Stomach (tissue), 9 donors: ENCODE data around the gene POU2AF2. TPM values are rescaled to one million over a fixed set of nuclear protein-coding genes. Genes with fewer than 3 reads are reported as not detected.

ENCODE experiments used
- DNase-seq, 2 donors: peaks; one replicate each; pipeline versions ENCODE4 v3.0.0 to v3.0.0-alpha.2; 2013 to 2019
- H3K27ac ChIP-seq, 5 donors: fragments of 200-600 bp in 4 of 5; sonication (generic) in 4 of 5; one replicate each; pipeline ENCODE4 v1.5.1; 2013 to 2019; ENCODE audit warnings: mild to moderate bottlenecking in 1 of 5, moderate library complexity in 1 of 5
- H3K27me3 ChIP-seq, 3 donors: fragments of 200-600 bp; sonication (generic); one replicate each; pipeline ENCODE4 v1.5.1; 2017 to 2019; ENCODE audit warnings: mixed run types in 1 of 3
- H3K36me3 ChIP-seq, 4 donors: fragments of 200-600 bp; sonication (generic); 1 replicate in 3 of 4; 2 replicates in 1 of 4; pipeline ENCODE4 v1.5.1; 2016 to 2019
- H3K4me1 ChIP-seq, 4 donors: fragments of 200-600 bp; sonication (generic); one replicate each; pipeline ENCODE4 v1.5.1; 2016 to 2019
- H3K4me3 ChIP-seq, 4 donors: fragments of 200-600 bp; sonication (generic) in 3 of 4; one replicate each; pipeline ENCODE4 v1.5.1; 2016 to 2019; ENCODE audit warnings: mild to moderate bottlenecking in 1 of 4
- H3K9me3 ChIP-seq, 4 donors: fragments of 200-600 bp; sonication (generic); one replicate each; pipeline ENCODE4 v1.5.1; 2016 to 2019
- CTCF ChIP-seq, 7 experiments: fragments of 450-650 bp in 4 of 7; fragments of 200-600 bp in 3 of 7; sonication (generic) in 3 of 7; IDR thresholded peaks; one replicate each; pipeline ENCODE4 v1.5.1; 2016 to 2019; ENCODE audit warnings: antibody characterized with exemption in 7 of 7, control low read depth in 2 of 7, mild to moderate bottlenecking in 1 of 7
- EP300 ChIP-seq: sonication (generic); formaldehyde crosslinking; IDR thresholded peaks from one replicate; pipeline ENCODE4 v1.6.1; 2017; ENCODE audit warnings: antibody characterized with exemption
- POLR2A ChIP-seq, 4 donors: fragments of 450-650 bp; IDR thresholded peaks; one replicate each; pipeline ENCODE4 v1.6.1; 2016; ENCODE audit warnings: antibody characterized with exemption in 4 of 4, control low read depth in 2 of 4, mild to moderate bottlenecking in 1 of 4, moderate library complexity in 1 of 4
- POLR2AphosphoS5 ChIP-seq, 3 donors: sonication (generic); formaldehyde crosslinking; IDR thresholded peaks; one replicate each; pipeline ENCODE4 v1.6.1; 2016; ENCODE audit warnings: antibody characterized with exemption in 3 of 3
- WGBS, 5 donors: extraction: QIAGEN DNeasy Blood & Tissue Kit in 3 of 5; methylation state at CpG; one replicate each; pipeline versions ENCODE4 v1.1.5 to v1.1.7; 2013 to 2018; 5-methylcytosine and 5-hydroxymethylcytosine counted together
- intact Hi-C: fragments of 100-400 bp; cut with DNase I; formaldehyde crosslinking; loops from one replicate; pipeline ENCODE4 v1.15.1; 2023; ENCODE audit warnings: low total_unique reads
- polyA plus RNA-seq, 3 donors: library from polyadenylated mRNA; stranded (reverse); fragments of 200-250 nt; gene quantifications; one replicate each; pipeline ENCODE4 v1.2.3, GENCODE V29; 2013
- total RNA-seq, 5 donors: library from RNA; depleted of rRNA; stranded (reverse); fragments of >200 nt; gene quantifications; one replicate each; pipeline versions ENCODE4 v1.1.0 to v1.2.3, GENCODE V29; 2014 to 2016
- donor health status: healthy with polysubstance abuse.
- donor health status: Bipolar disorder and iron deficiency.
- donor health status: healthy.

POU2AF2 gene
- total and polyA plus RNA-seq, 8 donors = 2.4 to 3.9 (median 3.1) TPM; not detected in 5

- peak overlapping the region in 4 of 5 donors; percentile 57 to 74 (median 68) for H3K27ac ChIP-seq
- intact Hi-C loops = no loop called here
- H3K4me1 ChIP-seq = peaks cover 46 to 89% (median 67%) of the 10 kb centered on the region in 4 donors
- no peaks in the 10 kb centered on the region for H3K36me3 ChIP-seq
- TF ChIP-seq POLR2A (IDR thresholded peaks at IDR 0.05) (no peak), CTCF (IDR thresholded peaks at IDR 0.05) (no peak), POLR2AphosphoS5 (IDR thresholded peaks at IDR 0.05) (no peak), EP300 (no peak)
- H3K9me3 ChIP-seq = no peaks in the 10 kb centered on the region
- WGBS, 5 donors = 62 to 88% (median 77%) methylated on average over 2 of the region's 2 CpGs
- H3K27me3 ChIP-seq = no peaks in the 10 kb centered on the region
- no peak overlapping the region for H3K4me3 ChIP-seq
- no peak for DNase-seq
Measured at GRCh38 chr11:111330234-111330893, 84.8 kb downstream of the POU2AF2 start.

- Histone ChIP-seq H3K4me3 (no peak overlapping the region), H3K9me3 (no peaks in the 10 kb centered on the region), H3K4me1 (peaks cover 62 to 98% (median 77%) of the 10 kb centered on the region in 4 donors), H3K27me3 (no peaks in the 10 kb centered on the region), H3K36me3 (no peaks in the 10 kb centered on the region), H3K27ac (peak overlapping the region; percentile 33 to 75 (median 74))
- peak in 1 of 3 donors; percentile 54 for TF ChIP-seq POLR2AphosphoS5 (IDR thresholded peaks at IDR 0.05)
- TF ChIP-seq CTCF (IDR thresholded peaks at IDR 0.05) = no peak
- peak in 1 of 2 donors; percentile 49 for DNase-seq
- intact Hi-C loops = no loop called here
- WGBS, 5 donors = 50 to 60% (median 55%) methylated on average over 4 of the region's 4 CpGs
Measured at GRCh38 chr11:111331711-111332479, 86.4 kb downstream of the POU2AF2 start.

GRCh38 chr11:111334532-111335502 lies 89.3 kb downstream of the POU2AF2 start:
- no peaks in the 10 kb centered on the region for H3K36me3 ChIP-seq
- 24 to 45% (median 35%) methylated on average over 9 of the region's 9 CpGs for WGBS, 5 donors
- no peak overlapping the region for H3K4me3 ChIP-seq
- no peaks in the 10 kb centered on the region for H3K27me3 ChIP-seq
- intact Hi-C loops = no loop called here
- DNase-seq = peak; percentile 88 to 90
- peak overlapping the region; percentile 59 to 75 (median 72) for H3K27ac ChIP-seq
- TF ChIP-seq POLR2A (IDR thresholded peaks at IDR 0.05) (no peak), CTCF (IDR thresholded peaks at IDR 0.05) (no peak), POLR2AphosphoS5 (IDR thresholded peaks at IDR 0.05) (peak in 2 of 3 donors; percentile 79 to 86)
- H3K9me3 ChIP-seq = no peaks in the 10 kb centered on the region
- H3K4me1 ChIP-seq = peaks cover 49 to 74% (median 57%) of the 10 kb centered on the region in 4 donors

- no peak for TF ChIP-seq CTCF (IDR thresholded peaks at IDR 0.05)
- no peak for TF ChIP-seq EP300
- TF ChIP-seq POLR2AphosphoS5 (IDR thresholded peaks at IDR 0.05) = no peak
- no peak for TF ChIP-seq POLR2A (IDR thresholded peaks at IDR 0.05)
- no peak for DNase-seq
- Histone ChIP-seq H3K9me3 (no peaks in the 10 kb centered on the region), H3K4me3 (no peak overlapping the region), H3K4me1 (peaks cover 42 to 67% (median 50%) of the 10 kb centered on the region in 4 donors), H3K36me3 (no peaks in the 10 kb centered on the region), H3K27ac (peak overlapping the region; percentile 32 to 75 (median 68)), H3K27me3 (no peaks in the 10 kb centered on the region)
- intact Hi-C loops = no loop called here
- WGBS, 5 donors = 53 to 61% (median 57%) methylated on average over 6 of the region's 6 CpGs
Measured at GRCh38 chr11:111335549-111335948, 90.0 kb downstream of the POU2AF2 start.
